Liver (tissue), 9 donors: ENCODE results near the gene TPSD1. TPM values are rescaled to one million over a fixed set of nuclear protein-coding genes. Genes with fewer than 3 reads are reported as not detected.

ENCODE experiments used
- DNase-seq: peaks from one replicate; pipeline ENCODE4 v3.0.0-alpha.2; 2017; ENCODE audit warnings: low spot score
- H3K27ac ChIP-seq, 2 donors: one replicate each; pipeline ENCODE4 v1.7.0; 2013; ENCODE audit warnings: inconsistent platforms in 2 of 2, low read length in 2 of 2, control low read depth in 1 of 2, low read depth in 1 of 2, mild to moderate bottlenecking in 1 of 2
- H3K27me3 ChIP-seq, 4 donors: one replicate each; pipeline versions ENCODE4 v1.6.1 to v1.7.0; 2013; ENCODE audit warnings: low read length in 3 of 4, inconsistent platforms in 1 of 4, mild to moderate bottlenecking in 1 of 4, moderate library complexity in 1 of 4; ENCODE audit not compliant: control insufficient read depth in 4 of 4, insufficient read depth in 4 of 4
- H3K36me3 ChIP-seq, 4 donors: one replicate each; pipeline versions ENCODE4 v1.6.1 to v1.7.0; 2013; ENCODE audit warnings: low read length in 3 of 4, mild to moderate bottlenecking in 3 of 4, low read depth in 1 of 4, moderate library complexity in 1 of 4; ENCODE audit not compliant: control insufficient read depth in 4 of 4, insufficient read depth in 3 of 4
- H3K4me1 ChIP-seq, 4 donors: one replicate each; pipeline versions ENCODE4 v1.6.1 to v1.7.0; 2013; ENCODE audit warnings: low read length in 3 of 4, mild to moderate bottlenecking in 3 of 4, moderate library complexity in 1 of 4; ENCODE audit not compliant: control insufficient read depth in 4 of 4, insufficient read depth in 4 of 4
- H3K4me3 ChIP-seq, 3 donors: one replicate each; pipeline versions ENCODE4 v1.6.1 to v1.7.0; 2013; ENCODE audit warnings: low read length in 3 of 3, control low read depth in 1 of 3, low read depth in 1 of 3, mild to moderate bottlenecking in 1 of 3
- H3K9ac ChIP-seq, 2 donors: one replicate each; pipeline ENCODE4 v1.7.0; 2013; ENCODE audit warnings: low read length in 2 of 2, mild to moderate bottlenecking in 2 of 2, moderate library complexity in 2 of 2, control low read depth in 1 of 2, low read depth in 1 of 2
- H3K9me3 ChIP-seq, 4 donors: one replicate each; pipeline versions ENCODE4 v1.6.1 to v1.7.0; 2013; ENCODE audit warnings: low read length in 3 of 4; ENCODE audit not compliant: control insufficient read depth in 4 of 4
- CTCF ChIP-seq: fragments of 150-350 bp; IDR thresholded peaks from 2 replicates; pipeline ENCODE4 v1.5.1; 2017; ENCODE audit warnings: improper control_type of control experiment, low read depth, low read length; ENCODE audit not compliant: missing input control
- EGR1 ChIP-seq, 2 donors: IDR thresholded peaks; 2 replicates each; pipeline ENCODE4 v1.6.1; 2016 to 2018; ENCODE audit warnings: antibody characterized with exemption in 2 of 2, low read depth in 2 of 2
- FOXA1 ChIP-seq: IDR thresholded peaks from 2 replicates; pipeline ENCODE4 v1.6.1; 2016; ENCODE audit warnings: antibody characterized with exemption
- FOXA2 ChIP-seq: IDR thresholded peaks from 2 replicates; pipeline ENCODE4 v1.6.1; 2016; ENCODE audit warnings: antibody characterized with exemption
- HNF4A ChIP-seq, 2 donors: conservative IDR thresholded peaks; 2 replicates each; pipeline ENCODE4 v1.6.1; 2016; ENCODE audit warnings: antibody characterized with exemption in 2 of 2, mild to moderate bottlenecking in 2 of 2
- HNF4G ChIP-seq: IDR thresholded peaks from 2 replicates; pipeline ENCODE4 v1.6.1; 2016; ENCODE audit warnings: antibody characterized with exemption
- JUND ChIP-seq, 2 donors: IDR thresholded peaks; 2 replicates each; pipeline ENCODE4 v1.6.1; 2016; ENCODE audit warnings: antibody characterized with exemption in 2 of 2
- NR2F2 ChIP-seq: IDR thresholded peaks from 2 replicates; pipeline ENCODE4 v1.6.1; 2016; ENCODE audit warnings: antibody characterized with exemption
- RAD21 ChIP-seq, 2 donors: IDR thresholded peaks; 2 replicates each; pipeline ENCODE4 v1.6.1; 2016; ENCODE audit warnings: antibody characterized with exemption in 2 of 2, mild to moderate bottlenecking in 2 of 2
- REST ChIP-seq: IDR thresholded peaks from 2 replicates; pipeline ENCODE4 v1.6.1; 2016; ENCODE audit warnings: antibody characterized with exemption, mild to moderate bottlenecking
- RXRA ChIP-seq, 2 donors: IDR thresholded peaks; 2 replicates each; pipeline ENCODE4 v1.6.1; 2017 to 2018; ENCODE audit warnings: antibody characterized with exemption in 2 of 2, mild to moderate bottlenecking in 1 of 2
- SP1 ChIP-seq: IDR thresholded peaks from 2 replicates; pipeline ENCODE4 v1.6.1; 2018; ENCODE audit warnings: antibody characterized with exemption, mild to moderate bottlenecking
- YY1 ChIP-seq: IDR thresholded peaks from 2 replicates; pipeline ENCODE4 v1.6.1; 2016; ENCODE audit warnings: antibody characterized with exemption, mild to moderate bottlenecking
- WGBS: extraction: QIAGEN DNeasy Blood & Tissue Kit; methylation state at CpG from one replicate; pipeline ENCODE4 v1.1.7; 2013; 5-methylcytosine and 5-hydroxymethylcytosine counted together
- polyA plus RNA-seq, 2 donors: library from polyadenylated mRNA; stranded (reverse) in 1 of 2; unstranded in 1 of 2; fragments of 200-250 nt in 1 of 2; fragments of >200 nt in 1 of 2; fragmentation: Nextera tagmentation in 1 of 2; extraction: Ambion mirVana in 1 of 2; gene quantifications; one replicate each; pipeline versions ENCODE4 v1.2.1 to v1.2.3, GENCODE V29; 2013 to 2015
- total RNA-seq, 2 donors: library from RNA; depleted of rRNA; stranded (reverse); fragments of >200 nt; gene quantifications; one replicate each; pipeline ENCODE4 v1.2.3, GENCODE V29; 2014
- TF ChIP-seq, protein P1 (sequence below): IDR thresholded peaks from 2 replicates; pipeline ENCODE4 v1.6.1; 2016; ENCODE audit warnings: antibody characterized with exemption
- TF ChIP-seq, protein P2 (sequence below): IDR thresholded peaks from 2 replicates; pipeline ENCODE4 v1.6.1; 2016; ENCODE audit warnings: antibody characterized with exemption
- TF ChIP-seq, protein P3 (sequence below): IDR thresholded peaks from 2 replicates; pipeline ENCODE4 v1.6.1; 2016; ENCODE audit warnings: antibody characterized with exemption
- donor health status: healthy.
- donor health status: healthy.
- donor health status: healthy.
- donor health status: healthy.
- donor health status: healthy.

TPSD1 gene
- total and polyA plus RNA-seq, 4 donors = 0.28 to 0.40 TPM; not detected in 2

DNA sequence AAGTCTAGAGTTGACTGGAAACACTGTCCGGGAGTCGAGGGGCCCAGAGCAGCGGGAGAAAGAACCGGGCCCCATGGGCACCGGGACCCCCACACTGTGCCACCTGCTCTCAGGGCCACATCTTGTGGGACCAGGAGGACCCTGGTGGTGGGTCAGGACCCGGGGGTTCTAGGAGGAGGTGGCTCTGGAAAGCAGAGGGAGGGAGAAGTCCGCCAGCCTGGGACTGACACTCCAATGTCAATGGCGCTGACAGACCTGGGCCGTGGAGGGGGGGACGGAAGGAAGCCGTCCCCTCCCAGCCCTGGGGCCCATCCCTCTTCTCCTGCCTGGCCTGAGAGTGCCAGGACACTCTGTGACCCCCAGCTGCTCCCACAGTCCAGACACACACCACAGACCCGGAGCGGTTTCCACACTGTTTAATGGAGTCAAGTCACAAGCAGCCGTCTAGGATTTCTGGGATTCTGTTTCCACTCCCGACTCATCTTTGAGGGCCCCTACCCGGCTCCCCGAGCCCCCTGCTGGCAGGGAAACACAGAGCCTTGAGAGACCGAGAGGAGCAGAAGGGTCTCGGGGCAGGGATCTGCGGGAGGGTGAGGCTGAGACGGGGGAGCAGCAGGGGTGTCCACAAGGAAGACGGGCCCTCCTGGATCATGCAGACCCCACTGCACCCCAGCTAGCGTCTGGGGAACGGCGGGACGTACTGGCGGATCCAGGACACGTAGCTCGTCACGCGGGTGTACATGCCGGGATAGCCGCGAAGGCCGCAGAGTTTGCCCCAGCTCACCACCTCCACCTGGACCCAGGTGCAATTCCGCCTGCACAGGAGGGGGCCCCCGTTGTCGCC, 30.0 kb downstream of the TPSD1 start:
- no peak overlapping the region for H3K27ac ChIP-seq
- H3K9ac ChIP-seq = no peak overlapping the region
- peaks cover 1 to 15% (median 10%) of the 10 kb centered on the region in 4 donors for H3K4me1 ChIP-seq
- no peaks in the 10 kb centered on the region for H3K27me3 ChIP-seq
- no peak overlapping the region for H3K4me3 ChIP-seq
- no peaks in the 10 kb centered on the region for H3K9me3 ChIP-seq
- TF ChIP-seq HNF4G = no peak
- no peak for TF ChIP-seq SP1
- TF ChIP-seq, protein P1, sequence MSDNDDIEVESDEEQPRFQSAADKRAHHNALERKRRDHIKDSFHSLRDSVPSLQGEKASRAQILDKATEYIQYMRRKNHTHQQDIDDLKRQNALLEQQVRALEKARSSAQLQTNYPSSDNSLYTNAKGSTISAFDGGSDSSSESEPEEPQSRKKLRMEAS = no peak
- no peak for TF ChIP-seq HNF4A (conservative IDR thresholded peaks at IDR 0.05)
- no peak for TF ChIP-seq FOXA1
- TF ChIP-seq EGR1 (IDR thresholded peaks at IDR 0.05; ENCODE audit: low read depth in 2 of 2) = no peak
- TF ChIP-seq RAD21 (IDR thresholded peaks at IDR 0.05) = no peak
- TF ChIP-seq, protein P2, sequence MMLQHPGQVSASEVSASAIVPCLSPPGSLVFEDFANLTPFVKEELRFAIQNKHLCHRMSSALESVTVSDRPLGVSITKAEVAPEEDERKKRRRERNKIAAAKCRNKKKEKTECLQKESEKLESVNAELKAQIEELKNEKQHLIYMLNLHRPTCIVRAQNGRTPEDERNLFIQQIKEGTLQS = no peak
- no peak for TF ChIP-seq REST
- TF ChIP-seq NR2F2 = no peak
- TF ChIP-seq CTCF = no peak
- no peak for TF ChIP-seq JUND (IDR thresholded peaks at IDR 0.05)
- TF ChIP-seq YY1 = no peak
- TF ChIP-seq RXRA (IDR thresholded peaks at IDR 0.05) = no peak
- no peak for TF ChIP-seq FOXA2
- TF ChIP-seq, protein P3, sequence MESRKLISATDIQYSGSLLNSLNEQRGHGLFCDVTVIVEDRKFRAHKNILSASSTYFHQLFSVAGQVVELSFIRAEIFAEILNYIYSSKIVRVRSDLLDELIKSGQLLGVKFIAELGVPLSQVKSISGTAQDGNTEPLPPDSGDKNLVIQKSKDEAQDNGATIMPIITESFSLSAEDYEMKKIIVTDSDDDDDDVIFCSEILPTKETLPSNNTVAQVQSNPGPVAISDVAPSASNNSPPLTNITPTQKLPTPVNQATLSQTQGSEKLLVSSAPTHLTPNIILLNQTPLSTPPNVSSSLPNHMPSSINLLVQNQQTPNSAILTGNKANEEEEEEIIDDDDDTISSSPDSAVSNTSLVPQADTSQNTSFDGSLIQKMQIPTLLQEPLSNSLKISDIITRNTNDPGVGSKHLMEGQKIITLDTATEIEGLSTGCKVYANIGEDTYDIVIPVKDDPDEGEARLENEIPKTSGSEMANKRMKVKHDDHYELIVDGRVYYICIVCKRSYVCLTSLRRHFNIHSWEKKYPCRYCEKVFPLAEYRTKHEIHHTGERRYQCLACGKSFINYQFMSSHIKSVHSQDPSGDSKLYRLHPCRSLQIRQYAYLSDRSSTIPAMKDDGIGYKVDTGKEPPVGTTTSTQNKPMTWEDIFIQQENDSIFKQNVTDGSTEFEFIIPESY = no peak
- H3K36me3 ChIP-seq = no peaks in the 10 kb centered on the region
- WGBS = 80% methylated on average over 38 of the region's 38 CpGs
- DNase-seq = no peak
